ENCODE measurements around the gene EFNB2.

Gene EFNB2

DNA sequence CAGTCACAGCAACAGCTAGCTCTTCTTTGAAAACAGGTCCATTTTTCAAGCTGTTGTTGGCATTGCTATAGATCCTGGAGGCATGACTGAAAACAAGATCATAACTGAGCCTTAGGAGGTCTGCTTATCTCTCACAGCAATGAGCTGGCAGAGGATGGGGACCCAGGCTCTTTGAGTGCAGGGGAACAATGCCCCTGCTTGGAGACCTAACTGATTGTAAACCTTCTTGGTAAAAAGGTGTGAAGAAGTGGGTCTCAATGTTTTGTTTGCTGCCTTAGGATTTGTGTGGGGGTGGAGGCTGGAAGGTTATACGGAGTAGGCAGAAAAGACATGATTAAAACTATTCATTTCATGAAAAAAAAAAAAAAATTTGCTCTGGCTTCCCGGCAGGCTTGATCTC, 94.6 kb downstream of the EFNB2 start:
- no peak for DNase-seq
